Fibroblast of skin of right quadriceps (primary cell): ENCODE measurements around the gene KIAA1614.
"Not testable (repeated sequence)": the region's sequence is repeated elsewhere in the genome, so short reads cannot be mapped to it uniquely, and the experiment has no call there.

Experiments used
- DNase-seq: peaks from one replicate; pipeline ENCODE4 v3.0.0-alpha.2; 2013

Gene KIAA1614

GRCh38 chr1:180946541-180947498 lies 34.1 kb downstream of the KIAA1614 start:
- no peak for DNase-seq

GRCh38 chr1:180947499-180947885 lies 34.8 kb downstream of the KIAA1614 start:
- DNase-seq, result no peak

- DNase-seq, result peak; percentile 63
Observed at GRCh38 chr1:180947901-180948640, 35.4 kb downstream of the KIAA1614 start.

- DNase-seq, result no peak
Observed at GRCh38 chr1:180948641-180949615, 36.2 kb downstream of the KIAA1614 start.

GRCh38 chr1:180949616-180950000 lies 36.9 kb downstream of the KIAA1614 start:
- DNase-seq, result no peak

- no peak for DNase-seq
Observed at GRCh38 chr1:180950321-180950720, 37.6 kb downstream of the KIAA1614 start.

- DNase-seq, result no peak
Observed at GRCh38 chr1:180951186-180951745, 38.6 kb downstream of the KIAA1614 start.

- DNase-seq, result no peak
Observed at GRCh38 chr1:180951836-180952656, 39.3 kb downstream of the KIAA1614 start.

- DNase-seq, result no peak
Observed at GRCh38 chr1:180952657-180953013, 39.9 kb downstream of the KIAA1614 start.

- no peak for DNase-seq
Observed at GRCh38 chr1:180953291-180954004, 40.8 kb downstream of the KIAA1614 start.

GRCh38 chr1:180954005-180954800 lies 41.5 kb downstream of the KIAA1614 start:
- DNase-seq, result peak; percentile 54

GRCh38 chr1:180954801-180955165 lies 42.1 kb downstream of the KIAA1614 start:
- DNase-seq, result no peak

- DNase-seq, result no peak
Observed at GRCh38 chr1:180956028-180956640, 43.4 kb downstream of the KIAA1614 start.

- DNase-seq, result not testable (repeated sequence)
Observed at GRCh38 chr1:180959620-180960019, 46.9 kb downstream of the KIAA1614 start.

- DNase-seq, result no peak
Observed at GRCh38 chr1:180961622-180962021, 48.9 kb downstream of the KIAA1614 start.

GRCh38 chr1:180962178-180962577 lies 49.5 kb downstream of the KIAA1614 start:
- DNase-seq, result no peak

- no peak for DNase-seq
Observed at GRCh38 chr1:180964056-180964455, 51.4 kb downstream of the KIAA1614 start.

GRCh38 chr1:180964595-180964994 lies 51.9 kb downstream of the KIAA1614 start:
- DNase-seq, result no peak

GRCh38 chr1:180966312-180966711 lies 53.6 kb downstream of the KIAA1614 start:
- no peak for DNase-seq
